Measurements from ENCODE around the gene FRY. TPM values are rescaled to one million over a fixed set of nuclear protein-coding genes. Genes with fewer than 3 reads are reported as not detected.

Gene FRY
- total and polyA plus RNA-seq, 10 of the 15 experiments (the other 5 are each of a cell fraction or from before 2014, with no cell fraction given): 0.18 to 1.4 (median 0.30) TPM

GRCh38 chr13:32305646-32306045 is 274.1 kb downstream of the FRY start (continued):
- no peak for TF ChIP-seq IRF3 (IDR thresholded peaks at IDR 0.05)
- no peak for TF ChIP-seq IRF4 (IDR thresholded peaks at IDR 0.05; ENCODE audit: low read depth, low read length)
- TF ChIP-seq MXI1 (IDR thresholded peaks at IDR 0.05; ENCODE audit: low read depth, low read length): no peak
- TF ChIP-seq PAX8 (IDR thresholded peaks at IDR 0.05): no peak
- no peak for TF ChIP-seq TCF3 (IDR thresholded peaks at IDR 0.05; ENCODE audit: borderline replicate concordance, insufficient read depth, low read depth, low read length)
- TF ChIP-seq SIX5 (IDR thresholded peaks at IDR 0.05; ENCODE audit: low read depth, low read length, severe bottlenecking): no peak
- no peak for TF ChIP-seq PKNOX1 (IDR thresholded peaks at IDR 0.05)

- no peaks in the 10 kb centered on the region for H3K36me3 ChIP-seq (ENCODE audit: control insufficient read depth in 2 of 2, insufficient read depth in 2 of 2, low read length in 1 of 2)
- no TSS peak for BruUV-seq (replicated peaks)
- FAIRE-seq (no peak), DNase-seq (ENCODE audit: low read depth, low spot score) (no peak), ATAC-seq (peak; percentile 20)
- no peaks in the 10 kb centered on the region for H3K27me3 ChIP-seq (replicated peaks in 1 of 2; ENCODE audit: control insufficient read depth in 2 of 2, insufficient read depth in 2 of 2, low read length in 1 of 2)
- H3K4me2 ChIP-seq (ENCODE audit: control insufficient read depth, insufficient read depth): no peak overlapping the region
- no peak overlapping the region for H3K27ac ChIP-seq (ENCODE audit: control insufficient read depth, insufficient read depth)
- WGBS (ENCODE audit: insufficient coverage, insufficient replicate concordance, low lambda C conversion rate, missing lambda C conversion rate): 28% methylated on average over 10 of the region's 10 CpGs
- intact Hi-C loops (cut with micrococcal nuclease; ENCODE audit: unreplicated experiment) (loop anchor here (1.0 to 2.0 kb wide), 4 partner anchors 41 to 399 kb away; no protein-coding TSS in a partner anchor), in situ Hi-C loops (cut with MboI) (loop anchor here (5.0 kb wide), 2 partner anchors 277 to 397 kb away; partner anchors contain the start of gene FRY)
- H3K4me3 ChIP-seq: no peak overlapping the region
- H3K9me3 ChIP-seq (replicated peaks; ENCODE audit: control insufficient read depth, insufficient read depth, low read length): no peaks in the 10 kb centered on the region
- peaks cover 2% of the 10 kb centered on the region for H3K4me1 ChIP-seq (ENCODE audit: control insufficient read depth, insufficient read depth, low read length)
- CTCF ChIA-PET: interaction anchor here (0.8 to 2.5 kb wide), 5 partner anchors 12 to 400 kb away, joined by 3 to 11 read pairs (median 7); no protein-coding TSS in a partner anchor
- SMC1A ChIA-PET (ENCODE audit: uncharacterized antibody, unreplicated experiment): interaction anchor here (0.7 to 1.0 kb wide), 2 partner anchors 13 to 400 kb away, joined by 3 to 5 read pairs; no protein-coding TSS in a partner anchor
- H2AFZ ChIP-seq (ENCODE audit: control insufficient read depth, low read depth, low read length): no peak overlapping the region
- POLR2A ChIA-PET: no interaction called here
- no peak overlapping the region for H3K9ac ChIP-seq (ENCODE audit: control insufficient read depth, insufficient read depth, low read length)
- RAD21 ChIA-PET (ENCODE audit: unreplicated experiment): interaction anchor here (0.8 to 1.0 kb wide), 2 partner anchors 133 to 400 kb away, joined by 3 read pairs; no protein-coding TSS in a partner anchor
- no peaks in the 10 kb centered on the region for H3K79me2 ChIP-seq (ENCODE audit: control insufficient read depth, insufficient read depth, low read length)
- no peaks in the 10 kb centered on the region for H4K20me1 ChIP-seq (ENCODE audit: control insufficient read depth, insufficient read depth)
- TF ChIP-seq YBX1 (IDR thresholded peaks at IDR 0.05) (no peak), WRNIP1 (IDR thresholded peaks at IDR 0.05; ENCODE audit: borderline replicate concordance, low read depth, low read length) (no peak), RUNX3 (IDR thresholded peaks at IDR 0.05; ENCODE audit: low read length) (no peak), HDGF (IDR thresholded peaks at IDR 0.05) (no peak), CHD1 (IDR thresholded peaks at IDR 0.05; ENCODE audit: low read depth, low read length) (no peak), CEBPZ (IDR thresholded peaks at IDR 0.05; ENCODE audit: low read depth, low read length) (no peak), NFIC (IDR thresholded peaks at IDR 0.05; ENCODE audit: low read depth, low read length) (no peak), MAX (IDR thresholded peaks at IDR 0.05; ENCODE audit: low read depth, low read length) (no peak), BMI1 (IDR thresholded peaks at IDR 0.05; ENCODE audit: borderline replicate concordance) (no peak), IKZF1 (conservative IDR thresholded peaks at IDR 0.05) (no peak)
Observed at GRCh38 chr13:32309312-32310133, 277.9 kb downstream of the FRY start.
